KMS-11 (cell line): ENCODE results near the gene CDC14B.
"Not testable (repeated sequence)": the region's sequence is repeated elsewhere in the genome, so short reads cannot be mapped to it uniquely, and the experiment has no call there.

Experiments used
- H2AFZ ChIP-seq: fragments of 200-600 bp; sonication (generic); 2 replicates; pipeline ENCODE4 v1.6.1; 2016; ENCODE audit warnings: antibody characterized with exemption, mixed run types, low read depth
- H3K27ac ChIP-seq: fragments of 200-600 bp; sonication (generic); 2 replicates; pipeline ENCODE4 v1.6.1; 2016; ENCODE audit warnings: mild to moderate bottlenecking, mixed run types
- H3K27me3 ChIP-seq: fragments of 200-600 bp; sonication (generic); 2 replicates; pipeline ENCODE4 v1.6.1; 2017; ENCODE audit warnings: mild to moderate bottlenecking, low read depth, mixed run types, moderate library complexity; ENCODE audit not compliant: insufficient read depth
- H3K36me3 ChIP-seq: fragments of 200-600 bp; sonication (generic); 2 replicates; pipeline ENCODE4 v1.6.1; 2017; ENCODE audit warnings: mild to moderate bottlenecking, mixed run types; ENCODE audit not compliant: insufficient read depth
- H3K4me1 ChIP-seq: fragments of 200-600 bp; sonication (generic); 2 replicates; pipeline ENCODE4 v1.6.1; 2016; ENCODE audit warnings: mild to moderate bottlenecking, low read depth, mixed run types; ENCODE audit not compliant: poor library complexity, severe bottlenecking
- H3K4me2 ChIP-seq: fragments of 200-600 bp; sonication (generic); 2 replicates; pipeline ENCODE4 v1.7.0; 2016; ENCODE audit warnings: mild to moderate bottlenecking, mixed run types
- H3K4me3 ChIP-seq: fragments of 200-600 bp; sonication (generic); IDR thresholded peaks from 2 replicates; pipeline ENCODE4 v1.6.1; 2017; ENCODE audit warnings: low read depth, low read length, mixed read lengths; ENCODE audit not compliant: insufficient read depth
- H3K79me2 ChIP-seq: fragments of 200-600 bp; sonication (generic); 2 replicates; pipeline ENCODE4 v1.6.1; 2016; ENCODE audit warnings: low read depth, mixed run types; ENCODE audit not compliant: insufficient read depth
- H3K9ac ChIP-seq: fragments of 200-600 bp; sonication (generic); 2 replicates; pipeline ENCODE4 v1.6.1; 2016; ENCODE audit warnings: mild to moderate bottlenecking, mixed run types
- H4K20me1 ChIP-seq: fragments of 200-600 bp; sonication (generic); 2 replicates; pipeline ENCODE4 v1.6.1; 2016; ENCODE audit warnings: mild to moderate bottlenecking, mixed run types; ENCODE audit not compliant: insufficient read depth
- CTCF ChIP-seq: fragments of 200-600 bp; sonication (generic); conservative IDR thresholded peaks from 2 replicates; pipeline ENCODE4 v1.6.1; 2017; ENCODE audit warnings: low read depth, mild to moderate bottlenecking, antibody characterized with exemption, low read length, moderate library complexity, mixed read lengths

CDC14B gene

GRCh38 chr9:96554326-96554725 is 65.3 kb downstream of the CDC14B start:
- no peak overlapping the region for H3K27ac ChIP-seq
- H3K4me3 ChIP-seq: no peak overlapping the region
- no peak for TF ChIP-seq CTCF
- no peaks in the 10 kb centered on the region for H4K20me1 ChIP-seq
- H3K79me2 ChIP-seq: no peaks in the 10 kb centered on the region
- H2AFZ ChIP-seq: no peak overlapping the region
- no peak overlapping the region for H3K4me2 ChIP-seq
- no peaks in the 10 kb centered on the region for H3K36me3 ChIP-seq
- H3K4me1 ChIP-seq: no peaks in the 10 kb centered on the region
- H3K9ac ChIP-seq: no peak overlapping the region
- H3K27me3 ChIP-seq: no peaks in the 10 kb centered on the region

GRCh38 chr9:96553070-96553469 is 66.6 kb downstream of the CDC14B start:
- H3K4me3 ChIP-seq: no peak overlapping the region
- no peaks in the 10 kb centered on the region for H3K36me3 ChIP-seq
- H3K27ac ChIP-seq: no peak overlapping the region
- no peak overlapping the region for H3K4me2 ChIP-seq
- no peak for TF ChIP-seq CTCF
- no peaks in the 10 kb centered on the region for H3K79me2 ChIP-seq
- H2AFZ ChIP-seq: no peak overlapping the region
- H3K4me1 ChIP-seq: no peaks in the 10 kb centered on the region
- no peak overlapping the region for H3K9ac ChIP-seq
- H4K20me1 ChIP-seq: no peaks in the 10 kb centered on the region
- no peaks in the 10 kb centered on the region for H3K27me3 ChIP-seq

GRCh38 chr9:96551403-96551802 is 68.2 kb downstream of the CDC14B start:
- H2AFZ ChIP-seq: no peak overlapping the region
- no peak overlapping the region for H3K4me2 ChIP-seq
- no peak overlapping the region for H3K9ac ChIP-seq
- H3K4me1 ChIP-seq: no peaks in the 10 kb centered on the region
- no peak overlapping the region for H3K27ac ChIP-seq
- H3K27me3 ChIP-seq: no peaks in the 10 kb centered on the region
- H3K36me3 ChIP-seq: no peaks in the 10 kb centered on the region
- H4K20me1 ChIP-seq: no peaks in the 10 kb centered on the region
- no peak for TF ChIP-seq CTCF
- no peak overlapping the region for H3K4me3 ChIP-seq
- no peaks in the 10 kb centered on the region for H3K79me2 ChIP-seq

GRCh38 chr9:96550659-96551058 is 69.0 kb downstream of the CDC14B start:
- Histone ChIP-seq H3K4me1 (no peaks in the 10 kb centered on the region), H3K27me3 (no peaks in the 10 kb centered on the region), H3K4me3 (no peak overlapping the region), H3K79me2 (no peaks in the 10 kb centered on the region), H3K9ac (no peak overlapping the region), H3K4me2 (no peak overlapping the region), H2AFZ (no peak overlapping the region), H3K36me3 (no peaks in the 10 kb centered on the region), H4K20me1 (no peaks in the 10 kb centered on the region), H3K27ac (no peak overlapping the region)
- no peak for TF ChIP-seq CTCF

DNA sequence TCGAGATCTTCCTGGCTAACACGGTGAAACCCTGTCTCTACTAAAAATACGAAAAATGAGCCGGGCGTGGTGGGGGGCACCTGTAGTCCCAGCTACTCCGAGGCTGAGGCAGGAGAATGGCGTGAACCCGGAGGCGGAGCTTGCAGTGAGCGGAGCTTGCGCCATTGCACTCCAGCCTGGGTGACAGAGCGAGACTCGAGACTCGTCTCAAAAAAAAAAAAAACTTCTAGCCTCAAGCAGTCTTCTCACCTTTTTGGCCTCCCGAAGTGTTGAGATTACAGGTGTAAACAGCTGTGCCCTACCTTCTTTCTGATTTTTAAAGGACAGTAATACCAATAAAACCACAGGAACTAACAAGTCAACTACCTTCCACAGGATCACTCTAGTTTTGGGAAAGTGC is 76.5 kb downstream of the CDC14B start:
- H3K79me2 ChIP-seq, H3K27ac ChIP-seq, H3K36me3 ChIP-seq, H3K27me3 ChIP-seq, H3K9ac ChIP-seq, H3K4me3 ChIP-seq, H4K20me1 ChIP-seq, H3K4me1 ChIP-seq, H2AFZ ChIP-seq, H3K4me2 ChIP-seq: not testable (repeated sequence)
